CD8-positive, alpha-beta memory T cell (primary cell): ENCODE measurements around the gene FUT8. TPM values are rescaled to one million over a fixed set of nuclear protein-coding genes. Genes with fewer than 3 reads are reported as not detected.

Experiments
- CTCF ChIA-PET: fragments of 350-600 bp; sonication (Branson Sonifier 250); formaldehyde crosslinking; loops from one replicate; lab custom pipeline; 2021; ENCODE audit warnings: antibody characterized with exemption; lab: Charles Lee
- POLR2A ChIA-PET: fragments of 350-600 bp; sonication (Branson Sonifier 250); formaldehyde crosslinking; loops from one replicate; lab custom pipeline; 2021; ENCODE audit warnings: antibody characterized with exemption; lab: Charles Lee
- DNase-seq, 5 donors: peaks; one replicate each; pipeline versions ENCODE4 v3.0.0 to v3.0.0-alpha.2; 2020 to 2022; ENCODE audit warnings: mixed read lengths in 1 of 5
- H3K27ac ChIP-seq: one replicate; pipeline ENCODE4 v1.7.0; 2013; ENCODE audit warnings: low read depth, mild to moderate bottlenecking, low read length, moderate library complexity
- H3K27me3 ChIP-seq: 2 replicates; pipeline ENCODE4 v1.7.0; 2013; ENCODE audit warnings: low read length, mild to moderate bottlenecking; ENCODE audit not compliant: insufficient read depth, poor library complexity, severe bottlenecking
- H3K36me3 ChIP-seq: 2 replicates; pipeline ENCODE4 v1.7.0; 2013; ENCODE audit warnings: mild to moderate bottlenecking, low read length, moderate library complexity; ENCODE audit not compliant: insufficient read depth
- H3K4me1 ChIP-seq: 2 replicates; pipeline ENCODE4 v1.7.0; 2013; ENCODE audit warnings: mild to moderate bottlenecking, low read length, moderate library complexity; ENCODE audit not compliant: insufficient read depth
- H3K4me3 ChIP-seq: 2 replicates; pipeline ENCODE4 v1.7.0; 2013; ENCODE audit warnings: mild to moderate bottlenecking, low read length
- H3K9me3 ChIP-seq: 2 replicates; pipeline ENCODE4 v1.7.0; 2013; ENCODE audit warnings: mild to moderate bottlenecking, low read length
- H3K27ac Mint-ChIP-seq, 8 donors: one replicate each; pipeline ENCODE4 v1.8.0; 2020 to 2021; ENCODE audit warnings: mixed read lengths in 8 of 8, mild to moderate bottlenecking in 6 of 8, inconsistent platforms in 3 of 8, moderate library complexity in 3 of 8
- H3K27me3 Mint-ChIP-seq, 2 donors: one replicate each; pipeline ENCODE4 v1.8.0; 2020 to 2021; ENCODE audit warnings: mixed read lengths in 2 of 2, mild to moderate bottlenecking in 1 of 2, moderate library complexity in 1 of 2
- H3K36me3 Mint-ChIP-seq, 3 donors: one replicate each; pipeline ENCODE4 v1.8.0; 2020 to 2021; ENCODE audit warnings: mixed read lengths in 3 of 3, inconsistent platforms in 1 of 3, mild to moderate bottlenecking in 1 of 3
- H3K4me1 Mint-ChIP-seq, 3 donors: one replicate each; pipeline ENCODE4 v1.8.0; 2020 to 2021; ENCODE audit warnings: mixed read lengths in 3 of 3, inconsistent platforms in 1 of 3, mild to moderate bottlenecking in 1 of 3
- H3K4me3 Mint-ChIP-seq, 7 donors: one replicate each; pipeline ENCODE4 v1.8.0; 2020 to 2021; ENCODE audit warnings: mixed read lengths in 7 of 7, mild to moderate bottlenecking in 6 of 7, moderate library complexity in 4 of 7, inconsistent platforms in 2 of 7
- H3K9me3 Mint-ChIP-seq, 5 donors: one replicate each; pipeline ENCODE4 v1.8.0; 2020 to 2022; ENCODE audit warnings: mixed read lengths in 5 of 5, mild to moderate bottlenecking in 3 of 5, moderate library complexity in 2 of 5, inconsistent platforms in 1 of 5
- polyA plus RNA-seq: library from polyadenylated mRNA; unstranded; fragments of 300-500 nt; fragmentation: Illumina TruSeq; gene quantifications from one replicate; pipeline ENCODE4 v1.2.3, GENCODE V29; 2021
- total RNA-seq, 2 experiments: library from RNA; stranded (reverse); gene quantifications; one replicate each; pipeline ENCODE4 v1.2.3, GENCODE V29; 2021

The FUT8 gene
- total and polyA plus RNA-seq, 3 experiments from 2014 or later = 13.3 to 81.7 (median 76.0) TPM

GRCh38 chr14:65772466-65772865 lies 359.9 kb downstream of the FUT8 start:
- peaks cover 0 to 10% (median 0%) of the 10 kb centered on the region in 5 donors for H3K9me3 Mint-ChIP-seq
- H3K27ac Mint-ChIP-seq = no peak overlapping the region
- Histone ChIP-seq H3K9me3 (no peaks in the 10 kb centered on the region), H3K27me3 (no peaks in the 10 kb centered on the region), H3K27ac (no peak overlapping the region), H3K36me3 (no peaks in the 10 kb centered on the region), H3K4me3 (no peak overlapping the region), H3K4me1 (no peaks in the 10 kb centered on the region)
- ChIA-PET CTCF (interaction anchor here (1.5 kb wide), 1 partner anchor 52 kb away, joined by 3 read pairs; no protein-coding TSS in a partner anchor), POLR2A (no interaction called here)
- DNase-seq = no peak
- no peaks in the 10 kb centered on the region for H3K4me1 Mint-ChIP-seq
- no peak overlapping the region for H3K4me3 Mint-ChIP-seq
- H3K27me3 Mint-ChIP-seq = peaks cover 0 to 4% of the 10 kb centered on the region in 2 donors
- peaks cover 0 to 5% (median 1%) of the 10 kb centered on the region in 3 donors for H3K36me3 Mint-ChIP-seq

GRCh38 chr14:65772921-65773574 lies 360.5 kb downstream of the FUT8 start:
- H3K27me3 Mint-ChIP-seq = peaks cover 0 to 3% of the 10 kb centered on the region in 2 donors
- H3K27ac Mint-ChIP-seq = no peak overlapping the region
- Histone ChIP-seq H3K36me3 (no peaks in the 10 kb centered on the region), H3K27me3 (no peaks in the 10 kb centered on the region), H3K4me3 (no peak overlapping the region), H3K4me1 (no peaks in the 10 kb centered on the region), H3K9me3 (no peaks in the 10 kb centered on the region), H3K27ac (no peak overlapping the region)
- H3K4me1 Mint-ChIP-seq = no peaks in the 10 kb centered on the region
- no peak overlapping the region for H3K4me3 Mint-ChIP-seq
- H3K9me3 Mint-ChIP-seq = peaks cover 0 to 6% (median 0%) of the 10 kb centered on the region in 5 donors
- ChIA-PET POLR2A (no interaction called here), CTCF (interaction anchor here (1.5 kb wide), 1 partner anchor 52 kb away, joined by 3 read pairs; no protein-coding TSS in a partner anchor)
- DNase-seq = no peak
- peaks cover 0 to 4% (median 1%) of the 10 kb centered on the region in 3 donors for H3K36me3 Mint-ChIP-seq

GRCh38 chr14:65774041-65774440 lies 361.5 kb downstream of the FUT8 start:
- Histone ChIP-seq H3K4me3 (no peak overlapping the region), H3K27me3 (no peaks in the 10 kb centered on the region), H3K27ac (no peak overlapping the region), H3K9me3 (no peaks in the 10 kb centered on the region), H3K36me3 (no peaks in the 10 kb centered on the region), H3K4me1 (no peaks in the 10 kb centered on the region)
- Mint-ChIP-seq H3K36me3 (peaks cover 0 to 4% (median 1%) of the 10 kb centered on the region in 3 donors), H3K9me3 (peaks cover 0 to 3% (median 0%) of the 10 kb centered on the region in 5 donors), H3K4me1 (no peaks in the 10 kb centered on the region), H3K27me3 (peaks cover 0 to 2% of the 10 kb centered on the region in 2 donors), H3K27ac (no peak overlapping the region), H3K4me3 (no peak overlapping the region)
- ChIA-PET CTCF (no interaction called here), POLR2A (no interaction called here)
- DNase-seq = no peak

GRCh38 chr14:65776193-65776852 lies 363.8 kb downstream of the FUT8 start:
- CTCF ChIA-PET = no interaction called here
- no peaks in the 10 kb centered on the region for H3K4me1 ChIP-seq

GRCh38 chr14:65780566-65780965 lies 368.0 kb downstream of the FUT8 start:
- H3K4me1 Mint-ChIP-seq = no peaks in the 10 kb centered on the region
- no peaks in the 10 kb centered on the region for H3K36me3 ChIP-seq
- peaks cover 0 to 12% (median 0%) of the 10 kb centered on the region in 3 donors for H3K36me3 Mint-ChIP-seq
- no peaks in the 10 kb centered on the region for H3K4me1 ChIP-seq
- H3K9me3 ChIP-seq = no peaks in the 10 kb centered on the region
- H3K4me3 Mint-ChIP-seq = no peak overlapping the region
- no peak for DNase-seq
- H3K4me3 ChIP-seq = no peak overlapping the region
- peaks cover 5 to 10% of the 10 kb centered on the region in 2 donors for H3K27me3 Mint-ChIP-seq
- no peaks in the 10 kb centered on the region for H3K27me3 ChIP-seq
- CTCF ChIA-PET = no interaction called here
- H3K27ac ChIP-seq = no peak overlapping the region
- POLR2A ChIA-PET = no interaction called here
- H3K9me3 Mint-ChIP-seq = peaks cover 0 to 1% (median 0%) of the 10 kb centered on the region in 5 donors
- H3K27ac Mint-ChIP-seq = no peak overlapping the region

More at GRCh38 chr14:65776193-65776852, 363.8 kb downstream of the FUT8 start:
- Histone ChIP-seq H3K27me3 (no peaks in the 10 kb centered on the region), H3K4me3 (no peak overlapping the region), H3K36me3 (no peaks in the 10 kb centered on the region), H3K27ac (no peak overlapping the region), H3K9me3 (no peaks in the 10 kb centered on the region)
- no peak for DNase-seq
- no peak overlapping the region for H3K4me3 Mint-ChIP-seq
- no peak overlapping the region for H3K27ac Mint-ChIP-seq
- no peaks in the 10 kb centered on the region for H3K4me1 Mint-ChIP-seq
- peaks cover 0 to 2% of the 10 kb centered on the region in 2 donors for H3K27me3 Mint-ChIP-seq
- POLR2A ChIA-PET = no interaction called here
- H3K36me3 Mint-ChIP-seq = peaks cover 0 to 4% (median 1%) of the 10 kb centered on the region in 3 donors
- peaks cover 0 to 1% (median 0%) of the 10 kb centered on the region in 5 donors for H3K9me3 Mint-ChIP-seq

GRCh38 chr14:65783101-65783500 lies 370.6 kb downstream of the FUT8 start:
- ChIA-PET CTCF (no interaction called here), POLR2A (no interaction called here)

GRCh38 chr14:65783576-65783975 lies 371.0 kb downstream of the FUT8 start:
- H3K4me1 ChIP-seq = no peaks in the 10 kb centered on the region
- H3K27ac Mint-ChIP-seq = no peak overlapping the region
- DNase-seq = no peak
- ChIA-PET POLR2A (no interaction called here), CTCF (no interaction called here)
- H3K27me3 Mint-ChIP-seq = peaks cover 18 to 28% of the 10 kb centered on the region in 2 donors
- H3K9me3 ChIP-seq = no peaks in the 10 kb centered on the region
- H3K27ac ChIP-seq = no peak overlapping the region
- peaks cover 0 to 11% (median 0%) of the 10 kb centered on the region in 3 donors for H3K36me3 Mint-ChIP-seq
- H3K27me3 ChIP-seq = no peaks in the 10 kb centered on the region
- H3K9me3 Mint-ChIP-seq = peaks cover 0 to 1% (median 0%) of the 10 kb centered on the region in 5 donors
- no peak overlapping the region for H3K4me3 ChIP-seq
- no peaks in the 10 kb centered on the region for H3K36me3 ChIP-seq
- H3K4me1 Mint-ChIP-seq = no peaks in the 10 kb centered on the region
- H3K4me3 Mint-ChIP-seq = no peak overlapping the region

More at GRCh38 chr14:65783101-65783500, 370.6 kb downstream of the FUT8 start:
- H3K4me3 ChIP-seq = no peak overlapping the region
- Mint-ChIP-seq H3K36me3 (peaks cover 0 to 11% (median 0%) of the 10 kb centered on the region in 3 donors), H3K4me3 (no peak overlapping the region), H3K9me3 (peaks cover 0 to 1% (median 0%) of the 10 kb centered on the region in 5 donors), H3K27me3 (peaks cover 18 to 24% of the 10 kb centered on the region in 2 donors), H3K27ac (no peak overlapping the region), H3K4me1 (no peaks in the 10 kb centered on the region)
- no peaks in the 10 kb centered on the region for H3K36me3 ChIP-seq
- no peaks in the 10 kb centered on the region for H3K9me3 ChIP-seq
- no peaks in the 10 kb centered on the region for H3K4me1 ChIP-seq
- no peak overlapping the region for H3K27ac ChIP-seq
- H3K27me3 ChIP-seq = no peaks in the 10 kb centered on the region
- DNase-seq = no peak

- H3K4me1 Mint-ChIP-seq = no peaks in the 10 kb centered on the region
- Histone ChIP-seq H3K36me3 (no peaks in the 10 kb centered on the region), H3K9me3 (no peaks in the 10 kb centered on the region), H3K27me3 (no peaks in the 10 kb centered on the region), H3K4me3 (no peak overlapping the region), H3K4me1 (no peaks in the 10 kb centered on the region), H3K27ac (no peak overlapping the region)
- H3K27ac Mint-ChIP-seq = no peak overlapping the region
- DNase-seq = no peak
- peaks cover 0 to 1% (median 0%) of the 10 kb centered on the region in 5 donors for H3K9me3 Mint-ChIP-seq
- peaks cover 18 to 33% of the 10 kb centered on the region in 2 donors for H3K27me3 Mint-ChIP-seq
- CTCF ChIA-PET = no interaction called here
- POLR2A ChIA-PET = no interaction called here
- no peak overlapping the region for H3K4me3 Mint-ChIP-seq
- H3K36me3 Mint-ChIP-seq = peaks cover 0 to 11% (median 0%) of the 10 kb centered on the region in 3 donors
These were observed 372.0 kb downstream of the FUT8 start for GRCh38 chr14:65784574-65784973.
